ENCODE results near the gene ZNF625.

Gene ZNF625

DNA sequence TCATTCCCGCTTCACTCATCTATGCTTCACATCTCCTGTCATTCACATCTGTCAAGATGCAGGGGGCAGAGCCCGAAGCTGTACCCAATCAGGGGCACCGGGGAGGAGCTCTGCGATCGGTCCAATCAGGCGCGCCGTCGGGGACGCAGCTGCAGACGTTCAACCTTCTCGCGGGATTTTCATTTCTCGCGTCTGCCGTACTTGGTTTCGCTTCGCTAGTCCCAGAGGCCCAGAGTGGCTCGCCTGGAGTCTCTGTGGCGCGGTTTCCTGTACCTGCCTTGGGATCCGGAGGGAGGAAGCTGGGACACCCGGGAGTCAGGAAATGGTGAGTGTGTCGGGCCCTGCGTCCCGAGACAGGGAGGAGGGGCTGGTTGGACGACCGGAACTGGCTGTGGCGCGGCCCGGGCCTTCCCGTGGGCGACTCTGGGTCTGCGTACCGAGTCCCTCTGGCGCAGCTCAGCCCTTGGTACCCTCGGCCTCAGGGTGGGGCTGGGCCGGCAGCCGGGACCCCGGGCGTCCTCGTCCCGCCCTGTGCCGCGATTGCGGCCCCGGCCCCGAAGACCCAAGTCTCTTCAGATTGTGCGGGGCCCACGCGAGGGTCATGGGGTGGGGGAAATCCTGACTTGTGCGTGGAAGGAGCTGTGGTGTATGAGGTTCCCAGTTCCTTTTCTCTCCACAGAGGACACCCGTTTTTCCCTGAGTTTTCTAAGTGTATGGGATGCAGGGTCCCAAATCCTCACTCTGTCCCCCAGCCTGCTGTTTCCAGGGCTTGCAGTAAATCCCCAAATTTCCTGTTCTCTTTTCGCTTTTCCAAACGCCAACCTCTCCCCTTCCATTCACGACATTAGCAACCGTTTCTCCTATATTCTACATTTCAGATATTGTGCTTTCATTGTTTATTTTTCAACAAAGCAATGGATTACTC lies 6.6 kb upstream of the ZNF625 start, which contains the start of gene ZNF136:
Gene ZNF136, plus strand, starts transcription at position 215 of the 925 bp plus-strand sequence. Its CDS starts 108 bp downstream, at position 323.
- Histone ChIP-seq H3K27ac (ENCODE audit: low read length) (peak within 1 kb of the TSS; percentile 2), H3K9ac (ENCODE audit: low read length) (peak within 1 kb of the TSS; percentile 81), H3K27me3 (ENCODE audit: control insufficient read depth, insufficient read depth, low read length) (no peaks in the 10 kb centered on the region)

DNA sequence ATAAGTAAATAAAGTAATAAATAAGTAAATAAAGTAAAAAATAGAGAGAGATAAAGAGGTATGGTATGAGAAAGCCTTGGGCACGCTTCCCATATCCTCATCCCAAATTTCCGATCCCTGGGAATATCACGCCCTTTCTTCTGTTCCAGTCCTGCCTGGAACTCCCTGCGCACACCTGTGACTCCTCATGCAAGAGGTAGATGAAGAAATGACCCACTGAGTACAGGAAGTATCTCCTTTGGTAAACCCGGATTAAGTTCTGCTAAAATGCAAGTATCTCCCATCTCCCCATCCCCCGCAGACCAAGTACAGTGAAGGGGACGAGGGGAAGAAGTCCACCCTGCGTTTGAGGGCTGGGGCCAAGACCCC lies 6.0 kb upstream of the ZNF625 start:
- H3K9me3 ChIP-seq (ENCODE audit: control insufficient read depth, low read depth, low read length): no peaks in the 10 kb centered on the region
- peaks cover 4% of the 10 kb centered on the region for H3K4me1 ChIP-seq (ENCODE audit: control insufficient read depth, low read depth, low read length)
- H3K9ac ChIP-seq (ENCODE audit: low read length): no peak overlapping the region
- H3K4me3 ChIP-seq (ENCODE audit: low read length): peak overlapping the region; percentile 82
- H3K27ac ChIP-seq (ENCODE audit: low read length): no peak overlapping the region
- H3K36me3 ChIP-seq (ENCODE audit: control insufficient read depth, low read depth, low read length): peaks cover 3% of the 10 kb centered on the region
- no peaks in the 10 kb centered on the region for H3K27me3 ChIP-seq (ENCODE audit: control insufficient read depth, insufficient read depth, low read length)

More for the DNA sequence above, 6.6 kb upstream of the ZNF625 start, which contains the start of gene ZNF136:
- peaks cover 4% of the 10 kb centered on the region for H3K4me1 ChIP-seq (ENCODE audit: control insufficient read depth, low read depth, low read length)
- H3K4me3 ChIP-seq (ENCODE audit: low read length): peak within 1 kb of the TSS; percentile 82
- peaks cover 3% of the 10 kb centered on the region for H3K36me3 ChIP-seq (ENCODE audit: control insufficient read depth, low read depth, low read length)
- H3K9me3 ChIP-seq (ENCODE audit: control insufficient read depth, low read depth, low read length): no peaks in the 10 kb centered on the region

DNA sequence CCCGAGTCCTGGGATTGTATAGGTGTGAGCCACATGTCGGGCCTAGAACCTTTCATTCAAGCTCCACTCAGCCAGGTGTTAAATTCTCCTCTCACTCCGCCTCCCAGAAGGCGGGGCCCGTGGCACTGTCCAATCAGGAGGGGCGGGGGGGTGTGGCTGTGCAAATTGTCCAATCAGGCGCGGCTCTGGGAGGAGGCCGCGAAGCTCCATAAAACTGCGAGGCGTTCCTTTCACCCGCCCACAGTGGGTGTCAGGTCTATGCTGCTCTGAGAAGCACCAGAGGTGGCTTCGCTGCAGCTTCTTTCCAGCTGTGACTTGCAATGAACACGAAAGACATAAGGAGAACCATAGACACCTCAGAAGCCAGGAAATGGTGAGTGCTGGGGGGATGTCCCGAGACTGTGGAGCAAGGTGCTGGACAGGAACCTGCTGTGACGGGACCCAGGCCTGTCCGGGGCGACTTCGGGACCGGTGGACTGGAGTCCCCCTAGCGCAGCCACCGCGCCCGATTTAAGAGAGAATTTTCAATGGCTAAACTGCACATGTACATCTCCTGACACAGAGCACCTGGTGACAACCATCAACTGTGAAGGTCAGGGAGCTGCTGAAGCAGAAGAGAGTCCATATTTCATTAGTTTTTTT lies 3.4 kb upstream of the ZNF625 start:
- H3K27me3 ChIP-seq (ENCODE audit: control insufficient read depth, insufficient read depth, low read length): no peaks in the 10 kb centered on the region
- H3K36me3 ChIP-seq (ENCODE audit: control insufficient read depth, low read depth, low read length): no peaks in the 10 kb centered on the region
- peaks cover 11% of the 10 kb centered on the region for H3K4me1 ChIP-seq (ENCODE audit: control insufficient read depth, low read depth, low read length)
- no peak overlapping the region for H3K27ac ChIP-seq (ENCODE audit: low read length)
- H3K9ac ChIP-seq (ENCODE audit: low read length): no peak overlapping the region
- no peaks in the 10 kb centered on the region for H3K9me3 ChIP-seq (ENCODE audit: control insufficient read depth, low read depth, low read length)
- no peak overlapping the region for H3K4me3 ChIP-seq (ENCODE audit: low read length)

DNA sequence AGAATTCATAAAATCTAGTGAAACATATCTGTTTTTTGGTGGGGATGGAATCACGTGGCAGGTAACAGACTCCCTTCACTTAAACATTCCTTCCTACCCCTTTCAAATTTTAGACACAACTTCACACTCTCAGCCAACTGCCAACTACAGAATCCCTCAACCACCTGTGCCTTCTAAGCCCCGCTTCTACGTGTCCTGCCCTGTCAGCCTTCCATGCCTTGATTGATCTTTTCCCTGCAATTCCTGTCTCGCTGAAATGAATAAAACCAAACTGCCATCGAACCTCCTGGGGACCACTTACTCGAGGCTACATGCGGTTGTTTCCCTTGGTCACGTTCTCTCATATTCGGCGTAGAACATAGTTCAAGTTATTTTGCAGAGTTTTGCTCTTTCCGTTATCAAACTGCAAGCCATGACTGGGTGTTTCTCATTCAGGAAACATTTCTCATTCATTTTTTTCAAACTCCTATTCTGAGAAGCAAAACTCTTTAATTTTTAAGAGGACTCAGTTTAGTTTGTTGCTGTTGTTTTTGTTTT lies 1.1 kb downstream of the ZNF625 start:
- peaks cover 7% of the 10 kb centered on the region for H3K4me1 ChIP-seq (ENCODE audit: control insufficient read depth, low read depth, low read length)
- peaks cover 16% of the 10 kb centered on the region for H3K36me3 ChIP-seq (ENCODE audit: control insufficient read depth, low read depth, low read length)
- H3K4me3 ChIP-seq (ENCODE audit: low read length): peak overlapping the region; percentile 94
- no peaks in the 10 kb centered on the region for H3K27me3 ChIP-seq (ENCODE audit: control insufficient read depth, insufficient read depth, low read length)
- H3K9me3 ChIP-seq (ENCODE audit: control insufficient read depth, low read depth, low read length): no peaks in the 10 kb centered on the region
- H3K27ac ChIP-seq (ENCODE audit: low read length): no peak overlapping the region
- peak overlapping the region; percentile 96 for H3K9ac ChIP-seq (ENCODE audit: low read length)

DNA sequence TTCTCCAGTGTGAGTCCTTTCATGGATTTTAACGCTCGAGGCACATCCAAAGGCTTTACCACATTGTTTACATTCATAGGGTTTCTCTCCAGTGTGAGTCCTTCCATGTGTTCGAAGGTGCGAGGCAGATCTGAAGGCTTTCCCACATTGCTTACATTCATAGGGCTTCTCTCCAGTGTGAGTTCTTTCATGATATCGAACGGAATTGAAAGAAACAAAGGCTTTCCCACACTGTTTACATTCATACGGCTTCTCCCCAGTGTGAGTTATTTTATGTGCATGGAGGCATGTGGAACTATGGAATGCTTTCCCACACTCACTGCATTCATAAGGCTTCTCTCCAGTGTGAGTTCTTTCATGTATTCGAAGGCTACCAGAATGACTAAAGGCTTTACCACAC lies 11.2 kb downstream of the ZNF625 start:
- Histone ChIP-seq H3K27me3 (ENCODE audit: control insufficient read depth, insufficient read depth, low read length) (no peaks in the 10 kb centered on the region), H3K9ac (ENCODE audit: low read length) (no peak overlapping the region), H3K27ac (ENCODE audit: low read length) (no peak overlapping the region), H3K4me1 (ENCODE audit: control insufficient read depth, low read depth, low read length) (peaks cover 7% of the 10 kb centered on the region), H3K9me3 (ENCODE audit: control insufficient read depth, low read depth, low read length) (no peaks in the 10 kb centered on the region), H3K36me3 (ENCODE audit: control insufficient read depth, low read depth, low read length) (peaks cover 37% of the 10 kb centered on the region), H3K4me3 (ENCODE audit: low read length) (no peak overlapping the region)

DNA sequence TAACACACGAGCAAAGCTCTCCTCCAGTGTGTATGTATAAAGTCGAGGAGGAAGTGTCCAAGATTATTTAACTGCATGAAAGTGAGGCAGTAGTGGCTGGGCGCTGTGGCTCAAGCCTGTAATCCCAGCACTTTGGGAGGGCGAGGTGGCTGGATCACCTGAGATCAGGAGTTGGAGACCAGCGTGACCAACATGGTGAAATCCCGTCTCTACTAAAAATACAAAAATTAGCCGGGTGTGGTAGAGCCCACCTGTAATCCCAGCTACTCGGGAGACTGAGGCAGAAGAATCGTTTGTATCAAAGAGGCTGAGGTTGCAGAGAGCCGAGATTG lies 15.2 kb downstream of the ZNF625 start:
- Histone ChIP-seq H3K9ac (ENCODE audit: low read length) (no peak overlapping the region), H3K36me3 (ENCODE audit: control insufficient read depth, low read depth, low read length) (peaks cover 29% of the 10 kb centered on the region), H3K27ac (ENCODE audit: low read length) (no peak overlapping the region), H3K27me3 (ENCODE audit: control insufficient read depth, insufficient read depth, low read length) (no peaks in the 10 kb centered on the region), H3K9me3 (ENCODE audit: control insufficient read depth, low read depth, low read length) (no peaks in the 10 kb centered on the region), H3K4me3 (ENCODE audit: low read length) (no peak overlapping the region), H3K4me1 (ENCODE audit: control insufficient read depth, low read depth, low read length) (peaks cover 7% of the 10 kb centered on the region)

DNA sequence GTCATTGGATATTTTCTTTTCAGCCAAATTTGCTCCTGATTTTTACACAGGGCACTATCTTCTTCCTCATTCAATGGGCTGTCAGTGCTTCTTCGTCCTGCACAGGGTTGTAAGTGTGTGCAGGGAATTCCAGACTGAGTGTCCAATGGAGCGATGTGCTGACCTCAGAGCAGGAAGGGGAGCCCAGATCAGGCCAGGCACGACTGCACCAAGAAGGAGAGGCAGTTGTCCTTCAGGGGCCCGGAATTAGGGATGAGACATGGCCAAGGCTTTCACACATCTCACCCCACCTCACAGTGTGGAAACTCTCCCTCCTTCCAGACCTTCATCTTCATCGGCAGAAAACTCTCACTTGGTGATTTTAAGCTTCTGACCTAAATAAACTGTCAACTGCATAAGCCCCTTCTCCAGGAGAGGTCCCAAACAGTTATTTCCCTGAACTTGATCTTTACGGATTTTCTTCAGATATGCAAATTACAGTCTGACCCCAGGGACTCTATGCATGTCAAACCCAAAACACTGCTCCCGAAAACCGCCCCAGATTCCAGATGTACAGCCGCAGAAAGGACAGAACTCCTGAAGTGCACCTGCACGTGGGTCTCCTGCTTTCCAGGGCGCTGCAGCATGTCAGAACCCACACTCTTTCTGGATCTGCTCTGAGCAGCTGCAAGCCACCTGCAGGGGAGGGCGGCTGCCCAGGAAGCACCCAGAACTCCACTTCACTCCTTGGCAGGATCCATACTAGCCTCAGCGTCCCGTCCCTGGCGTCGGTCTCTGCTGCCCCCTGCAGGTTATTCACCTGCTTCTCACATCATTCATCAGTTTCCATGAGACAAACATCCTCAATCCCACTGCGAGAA lies 15.8 kb downstream of the ZNF625 start:
- Histone ChIP-seq H3K4me3 (ENCODE audit: low read length) (peak overlapping the region; percentile 75), H3K36me3 (ENCODE audit: control insufficient read depth, low read depth, low read length) (peaks cover 23% of the 10 kb centered on the region), H3K27ac (ENCODE audit: low read length) (no peak overlapping the region), H3K27me3 (ENCODE audit: control insufficient read depth, insufficient read depth, low read length) (no peaks in the 10 kb centered on the region), H3K4me1 (ENCODE audit: control insufficient read depth, low read depth, low read length) (peaks cover 7% of the 10 kb centered on the region), H3K9me3 (ENCODE audit: control insufficient read depth, low read depth, low read length) (no peaks in the 10 kb centered on the region), H3K9ac (ENCODE audit: low read length) (no peak overlapping the region)

DNA sequence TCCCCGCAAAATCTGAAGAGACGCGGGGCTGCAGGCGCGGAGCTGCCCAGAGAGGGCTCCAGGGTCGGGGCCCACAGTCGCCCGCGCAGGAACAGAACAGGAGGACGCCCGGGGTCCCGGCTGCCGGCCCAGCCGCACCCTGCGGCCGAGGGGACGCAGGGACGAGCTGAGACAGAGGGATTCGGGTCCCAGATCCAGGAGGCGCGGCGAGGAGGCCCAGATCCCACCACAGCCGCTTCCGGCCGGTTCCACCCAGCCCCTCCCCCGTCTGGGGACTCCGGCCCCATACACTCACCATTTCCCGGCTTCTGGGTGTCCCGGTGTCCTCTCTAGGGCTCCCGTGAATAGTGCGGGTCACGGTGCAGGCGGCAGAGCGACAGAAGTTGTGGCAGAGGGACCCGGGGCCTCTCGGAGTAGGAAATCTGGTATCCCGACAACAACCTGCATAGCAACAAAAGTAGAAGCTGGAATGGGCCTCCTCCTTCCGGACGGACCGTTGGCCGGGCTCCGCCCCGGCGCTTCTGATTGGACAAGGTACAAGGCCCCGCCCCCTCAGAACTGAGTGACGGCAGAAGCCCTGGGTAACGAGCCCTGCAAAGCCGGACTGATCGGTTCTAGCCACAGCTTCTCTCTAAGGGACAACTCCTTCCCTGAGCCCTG lies 16.5 kb downstream of the ZNF625 start, which contains the start of gene ZNF20:
Gene ZNF20, minus strand, starts transcription at position 466 of the 660 bp plus-strand sequence. Its CDS starts 168 bp downstream, at position 298.
- peaks cover 23% of the 10 kb centered on the region for H3K36me3 ChIP-seq (ENCODE audit: control insufficient read depth, low read depth, low read length)

DNA sequence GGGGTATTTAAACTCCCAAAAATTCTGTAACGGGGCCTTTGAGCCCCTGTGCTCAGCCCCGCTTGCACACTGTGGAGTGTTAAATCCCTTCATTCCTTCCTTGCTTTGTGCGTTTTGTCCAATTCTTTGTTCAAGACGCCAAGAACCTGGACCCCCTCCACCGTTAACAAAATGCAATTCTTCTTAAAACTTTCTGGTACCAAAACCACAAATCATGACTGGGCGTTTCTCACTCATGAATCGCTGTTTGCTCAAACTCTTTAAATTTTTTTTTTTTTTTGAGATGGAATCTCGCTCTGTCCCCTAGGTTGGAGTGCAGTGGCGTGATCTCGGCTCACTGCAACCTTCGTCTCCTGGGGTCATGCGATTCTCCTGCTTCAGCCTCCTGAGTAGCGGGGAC lies 17.3 kb downstream of the ZNF625 start:
- H3K36me3 ChIP-seq (ENCODE audit: control insufficient read depth, low read depth, low read length): peaks cover 29% of the 10 kb centered on the region

More for the DNA sequence above, 16.5 kb downstream of the ZNF625 start, which contains the start of gene ZNF20:
- peak within 1 kb of the TSS; percentile 49 for H3K27ac ChIP-seq (ENCODE audit: low read length)
- H3K9ac ChIP-seq (ENCODE audit: low read length): peak within 1 kb of the TSS; percentile 85
- H3K4me3 ChIP-seq (ENCODE audit: low read length): peak within 1 kb of the TSS; percentile 75
- no peaks in the 10 kb centered on the region for H3K27me3 ChIP-seq (ENCODE audit: control insufficient read depth, insufficient read depth, low read length)
- peaks cover 7% of the 10 kb centered on the region for H3K4me1 ChIP-seq (ENCODE audit: control insufficient read depth, low read depth, low read length)
- no peaks in the 10 kb centered on the region for H3K9me3 ChIP-seq (ENCODE audit: control insufficient read depth, low read depth, low read length)

DNA sequence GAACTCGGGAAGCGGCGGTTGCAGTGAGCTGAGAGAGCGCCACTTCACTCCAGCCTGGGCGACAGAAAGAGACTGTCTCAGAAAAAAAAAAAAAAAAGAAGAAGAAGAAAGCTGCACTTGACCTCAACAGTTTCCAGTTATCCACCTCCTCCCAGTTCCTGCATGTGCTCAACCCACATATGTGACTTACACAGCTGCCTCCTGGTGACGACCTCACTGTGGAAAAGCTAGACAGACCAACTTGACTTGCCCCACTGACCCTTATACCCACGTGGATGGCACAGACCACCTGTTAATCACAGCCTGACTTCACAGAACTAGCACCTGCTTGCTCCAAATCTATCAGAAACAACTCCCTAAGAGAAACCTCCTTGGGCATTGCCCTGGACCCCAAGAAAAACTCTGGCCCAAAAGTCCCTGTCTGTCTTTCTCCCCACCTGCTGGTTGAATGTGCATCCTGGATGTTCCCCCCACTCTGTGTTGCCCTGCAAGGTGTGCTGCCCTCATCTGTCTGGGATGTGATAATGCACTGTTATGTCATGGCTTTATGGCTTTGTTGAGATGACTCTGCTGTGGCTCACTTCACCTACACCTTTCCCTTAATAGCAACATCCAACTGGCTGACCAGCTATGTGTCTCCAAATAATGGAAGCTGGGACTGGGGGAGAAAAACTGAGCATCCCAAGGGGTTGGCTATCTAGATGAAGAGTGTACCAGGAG lies 19.2 kb downstream of the ZNF625 start:
- Histone ChIP-seq H3K9ac (ENCODE audit: low read length) (no peak overlapping the region), H3K9me3 (ENCODE audit: control insufficient read depth, low read depth, low read length) (peaks cover 21% of the 10 kb centered on the region), H3K4me1 (ENCODE audit: control insufficient read depth, low read depth, low read length) (peaks cover 7% of the 10 kb centered on the region), H3K27me3 (ENCODE audit: control insufficient read depth, insufficient read depth, low read length) (no peaks in the 10 kb centered on the region), H3K36me3 (ENCODE audit: control insufficient read depth, low read depth, low read length) (peaks cover 40% of the 10 kb centered on the region), H3K27ac (ENCODE audit: low read length) (no peak overlapping the region), H3K4me3 (ENCODE audit: low read length) (no peak overlapping the region)

More for the DNA sequence above, 17.3 kb downstream of the ZNF625 start:
- Histone ChIP-seq H3K27me3 (ENCODE audit: control insufficient read depth, insufficient read depth, low read length) (no peaks in the 10 kb centered on the region), H3K9ac (ENCODE audit: low read length) (peak overlapping the region; percentile 85), H3K9me3 (ENCODE audit: control insufficient read depth, low read depth, low read length) (peaks cover 5% of the 10 kb centered on the region), H3K27ac (ENCODE audit: low read length) (no peak overlapping the region), H3K4me1 (ENCODE audit: control insufficient read depth, low read depth, low read length) (peaks cover 7% of the 10 kb centered on the region), H3K4me3 (ENCODE audit: low read length) (peak overlapping the region; percentile 75)
